GM19468 (cell line): ENCODE data around the gene ITGB2.
"Not testable (repeated sequence)": the region's sequence is repeated elsewhere in the genome, so short reads cannot be mapped to it uniquely, and the experiment has no call there.

Source experiments
- ATAC-seq: cut with Tn5 transposase; IDR thresholded peaks from one replicate; pipeline ENCODE4 v1.9.1; 2021; ENCODE audit warnings: mild to moderate bottlenecking, moderate library complexity, moderate number of reproducible peaks; ENCODE audit not compliant: unreplicated experiment; ENCODE audit errors: extremely low read depth

The ITGB2 gene

GRCh38 chr21:44889625-44890337, 30.9 kb downstream of the ITGB2 start:
- ATAC-seq: no peak

GRCh38 chr21:44888581-44889550, 31.8 kb downstream of the ITGB2 start:
- no peak for ATAC-seq

- ATAC-seq: no peak
These were observed 32.7 kb downstream of the ITGB2 start for GRCh38 chr21:44887807-44888580.

GRCh38 chr21:44887126-44887806, 33.4 kb downstream of the ITGB2 start:
- no peak for ATAC-seq

GRCh38 chr21:44886113-44887075, 34.3 kb downstream of the ITGB2 start:
- ATAC-seq: no peak

GRCh38 chr21:44885615-44886014, 35.1 kb downstream of the ITGB2 start:
- no peak for ATAC-seq

GRCh38 chr21:44884097-44884496, 36.6 kb downstream of the ITGB2 start:
- no peak for ATAC-seq

- no peak for ATAC-seq
These were observed 37.4 kb downstream of the ITGB2 start for GRCh38 chr21:44883250-44883649.

- no peak for ATAC-seq
These were observed 39.4 kb downstream of the ITGB2 start for GRCh38 chr21:44881198-44881872.

GRCh38 chr21:44880405-44881197, 40.1 kb downstream of the ITGB2 start:
- ATAC-seq: no peak

GRCh38 chr21:44879238-44879637, 41.5 kb downstream of the ITGB2 start:
- not testable (repeated sequence) for ATAC-seq

GRCh38 chr21:44878053-44878982, 42.4 kb downstream of the ITGB2 start:
- ATAC-seq: no peak

- ATAC-seq: no peak
These were observed 43.7 kb downstream of the ITGB2 start for GRCh38 chr21:44876849-44877575.

GRCh38 chr21:44875316-44875700, 45.4 kb downstream of the ITGB2 start:
- no peak for ATAC-seq

GRCh38 chr21:44874497-44875315, 46.0 kb downstream of the ITGB2 start:
- ATAC-seq: no peak
